ENCODE results near the gene SPATA46.

The SPATA46 gene

DNA sequence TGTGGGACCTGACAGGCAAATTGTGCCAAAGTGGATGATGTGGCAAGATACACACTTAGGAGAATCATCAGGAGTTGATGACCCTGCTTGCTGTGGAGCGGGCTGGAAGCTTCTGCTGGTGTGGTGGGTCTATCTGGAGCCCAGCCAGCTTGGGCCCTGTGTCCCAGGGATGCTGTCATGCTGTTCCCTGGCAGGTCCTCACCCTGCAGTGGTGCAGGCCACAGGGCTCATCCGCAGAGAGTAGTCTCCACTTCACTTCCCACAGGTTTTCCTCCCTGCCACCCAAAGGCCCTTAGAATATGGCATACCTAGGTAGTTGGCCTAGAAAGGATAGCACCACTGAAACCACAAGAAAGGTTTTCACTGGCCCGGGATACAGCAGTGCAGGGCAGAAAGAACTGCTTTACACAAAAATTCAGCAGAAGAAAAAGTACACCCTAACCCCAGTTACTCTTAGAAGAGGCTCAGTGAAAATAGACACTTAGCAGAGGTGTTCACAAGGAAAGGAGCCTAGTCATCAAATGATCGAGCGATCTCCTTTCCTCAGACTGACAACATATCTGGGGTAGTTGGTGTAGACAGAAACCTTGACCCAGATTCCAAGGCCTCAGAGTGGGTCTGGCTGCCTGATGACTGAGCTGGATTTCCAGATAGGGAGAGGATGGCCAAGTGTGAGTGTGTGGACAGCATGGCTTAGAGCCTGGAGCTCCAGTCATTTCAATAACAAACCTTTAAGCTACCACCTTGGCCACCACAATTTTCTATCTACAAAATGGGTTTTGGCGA is 3.6 kb upstream of the SPATA46 start:
- TF ChIP-seq ZNF132 (tag by site-specific recombination; IDR thresholded peaks at IDR 0.05; ENCODE audit: borderline replicate concordance) (no peak), ZNF660 (tag by site-specific recombination; IDR thresholded peaks at IDR 0.05) (no peak), ZNF747 (tag by site-specific recombination; IDR thresholded peaks at IDR 0.05) (no peak), ZNF776 (tag by site-specific recombination; IDR thresholded peaks at IDR 0.05; ENCODE audit: borderline replicate concordance) (no peak), OVOL3 (tag by site-specific recombination; IDR thresholded peaks at IDR 0.05) (no peak), SETDB1 (IDR thresholded peaks at IDR 0.05; ENCODE audit: insufficient read length, low read length) (no peak), GLIS1 (tag by site-specific recombination; IDR thresholded peaks at IDR 0.05) (no peak), ZNF239 (tag by site-specific recombination; IDR thresholded peaks at IDR 0.05) (no peak), ZNF423 (tag by site-specific recombination; IDR thresholded peaks at IDR 0.05) (no peak), ZNF473 (tag by site-specific recombination; IDR thresholded peaks at IDR 0.05) (no peak), RBAK (tag by site-specific recombination; IDR thresholded peaks at IDR 0.05) (no peak)
- Histone ChIP-seq H3K4me3 (ENCODE audit: low read depth, low read length) (no peak overlapping the region), H3K36me3 (ENCODE audit: control insufficient read depth in 2 of 2, insufficient read depth in 1 of 2, low read length in 2 of 2) (peaks cover 0 to 16% of the 10 kb centered on the region in 2 experiments; a peak in 1 of 3 replicates), H3K27ac (ENCODE audit: extremely low read depth, low read depth, low read length) (no peak overlapping the region), H3K9me3 (ENCODE audit: control insufficient read depth, insufficient read depth, low read depth, low read length) (no peaks in the 10 kb centered on the region), H3K4me1 (ENCODE audit: control insufficient read depth, insufficient read depth, low read length) (no peaks in the 10 kb centered on the region)
- ChIA-PET CTCF (interaction anchor here (0.5 to 1.9 kb wide), 6 partner anchors 11 to 343 kb away, joined by 3 to 8 read pairs (median 3); no protein-coding TSS in a partner anchor), POLR2A (no interaction called here)

DNA sequence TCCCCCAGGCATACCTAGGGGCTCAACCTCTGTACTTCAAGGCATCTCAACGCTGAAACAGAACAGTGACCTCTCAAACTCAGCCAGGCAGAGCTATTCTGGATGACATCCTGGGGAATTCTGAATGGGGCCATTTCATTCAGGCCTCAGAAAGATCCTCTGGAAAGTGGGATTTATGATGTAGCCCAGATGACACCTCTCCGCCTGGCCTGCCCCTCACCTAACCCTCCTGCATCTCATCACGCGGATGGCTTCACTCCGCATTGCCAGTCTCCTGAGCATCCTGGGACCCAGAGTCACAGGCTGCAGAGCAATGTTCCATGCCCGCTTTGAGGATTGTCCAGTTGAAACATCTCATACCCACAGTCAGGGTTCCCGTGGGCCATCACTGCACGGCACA is 1.2 kb downstream of the SPATA46 start:
- Histone ChIP-seq H3K36me3 (ENCODE audit: control insufficient read depth in 2 of 2, insufficient read depth in 1 of 2, low read length in 2 of 2) (no peaks in the 10 kb centered on the region; a peak in 1 of 3 replicates), H3K4me3 (ENCODE audit: low read depth, low read length) (no peak overlapping the region), H3K4me1 (ENCODE audit: control insufficient read depth, insufficient read depth, low read length) (no peaks in the 10 kb centered on the region), H3K27ac (ENCODE audit: extremely low read depth, low read depth, low read length) (no peak overlapping the region), H3K9me3 (ENCODE audit: control insufficient read depth, insufficient read depth, low read depth, low read length) (no peaks in the 10 kb centered on the region)
- ChIA-PET CTCF (interaction anchor here (1.0 to 2.1 kb wide), 2 partner anchors 16 to 18 kb away, joined by 6 to 12 read pairs; no protein-coding TSS in a partner anchor), POLR2A (no interaction called here)
- TF ChIP-seq, protein P1, sequence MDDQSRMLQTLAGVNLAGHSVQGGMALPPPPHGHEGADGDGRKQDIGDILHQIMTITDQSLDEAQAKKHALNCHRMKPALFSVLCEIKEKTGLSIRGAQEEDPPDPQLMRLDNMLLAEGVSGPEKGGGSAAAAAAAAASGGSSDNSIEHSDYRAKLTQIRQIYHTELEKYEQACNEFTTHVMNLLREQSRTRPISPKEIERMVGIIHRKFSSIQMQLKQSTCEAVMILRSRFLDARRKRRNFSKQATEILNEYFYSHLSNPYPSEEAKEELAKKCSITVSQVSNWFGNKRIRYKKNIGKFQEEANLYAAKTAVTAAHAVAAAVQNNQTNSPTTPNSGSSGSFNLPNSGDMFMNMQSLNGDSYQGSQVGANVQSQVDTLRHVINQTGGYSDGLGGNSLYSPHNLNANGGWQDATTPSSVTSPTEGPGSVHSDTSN (CRISPR knock-in tag; IDR thresholded peaks at IDR 0.05), result no peak
- TF ChIP-seq ZNF792 (tag by site-specific recombination; IDR thresholded peaks at IDR 0.05), result no peak
- no peak for TF ChIP-seq OVOL3 (tag by site-specific recombination; IDR thresholded peaks at IDR 0.05)
- TF ChIP-seq FEZF1 (tag by site-specific recombination; IDR thresholded peaks at IDR 0.05), result no peak
- no peak for TF ChIP-seq KLF10 (tag by site-specific recombination; IDR thresholded peaks at IDR 0.05)
- no peak for TF ChIP-seq IKZF3 (tag by site-specific recombination; IDR thresholded peaks at IDR 0.05)
- TF ChIP-seq ZNF175 (tag by site-specific recombination; IDR thresholded peaks at IDR 0.05), result no peak
- no peak for TF ChIP-seq ZNF776 (tag by site-specific recombination; IDR thresholded peaks at IDR 0.05; ENCODE audit: borderline replicate concordance)

DNA sequence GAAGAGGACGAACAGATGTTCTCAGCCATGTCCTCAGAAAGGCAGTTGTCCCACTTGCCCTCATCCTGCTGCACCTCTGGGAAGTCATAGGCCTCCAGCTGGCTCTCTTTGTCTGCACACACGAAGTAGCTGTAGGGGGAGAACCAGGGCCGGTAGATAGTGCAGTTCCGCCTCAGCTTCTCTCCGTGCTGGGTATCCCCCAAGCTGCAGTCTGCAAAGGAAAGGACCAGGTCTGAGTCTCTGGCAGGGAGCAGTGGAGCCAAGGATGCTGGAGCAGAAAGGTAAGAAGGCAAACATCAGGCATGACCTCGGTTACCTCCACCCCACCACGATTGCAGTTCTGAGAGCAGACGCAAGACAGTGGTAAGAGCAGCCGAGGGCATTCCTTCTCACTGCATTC is 2.2 kb downstream of the SPATA46 start:
- no peaks in the 10 kb centered on the region; a peak in 1 of 3 replicates for H3K36me3 ChIP-seq (ENCODE audit: control insufficient read depth in 2 of 2, insufficient read depth in 1 of 2, low read length in 2 of 2)
- H3K4me1 ChIP-seq (ENCODE audit: control insufficient read depth, insufficient read depth, low read length), result no peaks in the 10 kb centered on the region
- H3K9me3 ChIP-seq (ENCODE audit: control insufficient read depth, insufficient read depth, low read depth, low read length), result no peaks in the 10 kb centered on the region
- no peak overlapping the region for H3K27ac ChIP-seq (ENCODE audit: extremely low read depth, low read depth, low read length)
- H3K4me3 ChIP-seq (ENCODE audit: low read depth, low read length), result no peak overlapping the region
- ChIA-PET POLR2A (no interaction called here), CTCF (no interaction called here)
- TF ChIP-seq CTCF (tag by site-specific recombination; IDR thresholded peaks at IDR 0.05) (no peak), ZSCAN30 (tag by site-specific recombination; IDR thresholded peaks at IDR 0.05) (no peak), ZNF777 (tag by site-specific recombination; IDR thresholded peaks at IDR 0.05; ENCODE audit: borderline replicate concordance) (no peak), ZNF776 (tag by site-specific recombination; IDR thresholded peaks at IDR 0.05; ENCODE audit: borderline replicate concordance) (no peak), ZNF513 (tag by site-specific recombination; IDR thresholded peaks at IDR 0.05) (no peak), ZNF692 (tag by site-specific recombination; IDR thresholded peaks at IDR 0.05) (no peak)
- TF ChIP-seq, protein P2, sequence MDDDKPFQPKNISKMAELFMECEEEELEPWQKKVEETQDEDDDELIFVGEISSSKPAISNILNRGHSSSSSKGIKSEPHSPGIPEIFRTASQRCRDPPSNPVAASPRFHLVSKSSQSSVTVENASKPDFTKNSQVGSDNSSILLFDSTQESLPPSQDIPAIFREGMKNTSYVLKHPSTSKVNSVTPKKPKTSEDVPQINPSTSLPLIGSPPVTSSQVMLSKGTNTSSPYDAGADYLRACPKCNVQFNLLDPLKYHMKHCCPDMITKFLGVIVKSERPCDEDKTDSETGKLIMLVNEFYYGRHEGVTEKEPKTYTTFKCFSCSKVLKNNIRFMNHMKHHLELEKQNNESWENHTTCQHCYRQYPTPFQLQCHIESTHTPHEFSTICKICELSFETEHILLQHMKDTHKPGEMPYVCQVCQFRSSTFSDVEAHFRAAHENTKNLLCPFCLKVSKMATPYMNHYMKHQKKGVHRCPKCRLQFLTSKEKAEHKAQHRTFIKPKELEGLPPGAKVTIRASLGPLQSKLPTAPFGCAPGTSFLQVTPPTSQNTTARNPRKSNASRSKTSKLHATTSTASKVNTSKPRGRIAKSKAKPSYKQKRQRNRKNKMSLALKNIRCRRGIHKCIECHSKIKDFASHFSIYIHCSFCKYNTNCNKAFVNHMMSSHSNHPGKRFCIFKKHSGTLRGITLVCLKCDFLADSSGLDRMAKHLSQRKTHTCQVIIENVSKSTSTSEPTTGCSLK (tag by site-specific recombination; IDR thresholded peaks at IDR 0.05), result no peak

All from HEK293 (cell line).